ENCODE results near the gene ASB12.

DNA sequence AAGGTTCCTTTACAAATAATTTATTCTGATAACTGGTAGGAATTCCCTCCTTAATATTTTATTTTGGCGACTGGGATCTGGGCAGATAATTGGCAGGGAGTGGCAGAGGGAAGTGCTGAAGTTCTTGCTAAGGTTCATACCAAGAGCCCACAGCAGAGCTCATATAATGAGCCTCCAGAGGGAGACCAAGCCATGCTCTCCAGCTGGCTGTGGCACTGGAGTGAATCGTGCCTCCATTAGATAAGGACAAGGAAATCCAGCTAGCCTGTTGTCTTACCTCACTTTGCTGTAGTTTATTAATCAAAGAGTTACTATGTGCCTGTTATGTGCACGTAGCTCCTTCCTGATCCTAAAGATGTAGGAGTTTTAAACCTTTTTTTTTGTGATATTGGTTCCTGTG, 1.3 kb downstream of the ASB12 start:
- TF ChIP-seq CTCF (IDR thresholded peaks at IDR 0.05) (no peak), POLR2A (IDR thresholded peaks at IDR 0.05) (no peak)

Data from ovary (tissue), 3 donors.